Bronchus fibroblast of lung (primary cell): ENCODE measurements around the gene STKLD1. TPM values are rescaled to one million over a fixed set of nuclear protein-coding genes. Genes with fewer than 3 reads are reported as not detected.

Source experiments
- total RNA-seq: library from RNA; depleted of rRNA; stranded (reverse); fragments of >200 nt; gene quantifications from 2 replicates; pipeline ENCODE4 v1.2.3, GENCODE V29; 2015

The STKLD1 gene
- not detected in 2 replicates for total RNA-seq

DNA sequence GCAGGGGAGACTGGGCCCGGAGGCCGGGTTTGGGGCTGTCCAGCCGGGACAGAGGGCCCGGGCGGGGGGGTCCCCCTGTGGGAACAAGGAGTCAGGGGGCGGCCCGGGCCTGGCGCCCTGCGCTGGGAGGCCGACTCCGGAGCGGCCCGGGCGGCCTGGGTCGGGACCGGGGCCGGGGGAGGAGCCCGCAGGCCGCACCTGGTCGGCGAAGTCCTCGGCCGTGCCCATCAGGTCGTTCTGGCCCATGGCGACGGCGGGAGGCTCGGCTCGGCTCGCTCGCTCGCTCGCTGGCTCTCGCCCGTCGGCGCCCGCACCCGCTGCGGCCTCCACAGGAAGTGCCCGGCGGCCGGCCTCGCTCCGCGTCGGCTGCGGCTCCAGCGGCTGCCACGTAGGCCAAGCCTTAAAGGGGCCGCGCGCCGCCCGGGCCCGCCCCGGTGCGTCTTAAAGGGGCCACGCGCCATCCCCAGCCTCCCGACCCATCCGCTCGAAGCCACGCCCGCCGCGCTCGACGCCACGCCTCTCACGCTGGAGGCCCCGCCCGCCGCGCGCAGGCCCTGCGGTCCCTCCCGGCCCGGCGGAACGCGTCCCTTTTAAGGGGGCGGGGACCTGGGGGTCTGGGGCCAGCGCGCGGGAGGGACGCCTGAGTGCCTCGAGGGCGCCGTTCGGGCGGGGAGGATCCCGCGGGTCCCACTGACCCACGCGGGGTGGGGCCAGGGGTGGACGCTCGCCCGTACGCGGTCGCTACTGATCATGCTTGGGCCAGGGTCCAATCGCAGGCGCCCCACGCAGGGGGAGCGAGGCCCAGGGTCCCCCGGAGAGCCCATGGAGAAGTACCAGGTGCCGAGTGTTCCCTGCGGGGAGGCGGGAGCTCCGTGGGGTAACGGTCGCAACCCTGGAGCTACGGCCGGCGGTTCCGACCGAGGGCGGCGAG lies at the start of gene STKLD1, which contains the start of gene SURF4:
Gene STKLD1 (plus strand): TSS at position 643 of the 931 bp plus-strand sequence. CDS start 108 bp downstream, at position 751.
Gene SURF4 (minus strand): TSS at position 337 of the 931 bp plus-strand sequence. CDS start 91 bp downstream, at position 246.

GRCh38 chr9:133335924-133336811 lies 40.0 kb upstream of the STKLD1 start, which contains the start of gene SURF6:
Gene SURF6 (minus strand): TSS chr9:133336188. CDS start chr9:133336132, 56 bp downstream.

GRCh38 chr9:133347985-133348717 lies 28.0 kb upstream of the STKLD1 start, which contains the start of the genes MED22 and RPL7A:
Gene MED22 (minus strand): TSS chr9:133348131. CDS start chr9:133346662, 1,469 bp downstream.
Gene RPL7A (plus strand): TSS chr9:133348218. CDS start chr9:133348244, 26 bp downstream.

DNA sequence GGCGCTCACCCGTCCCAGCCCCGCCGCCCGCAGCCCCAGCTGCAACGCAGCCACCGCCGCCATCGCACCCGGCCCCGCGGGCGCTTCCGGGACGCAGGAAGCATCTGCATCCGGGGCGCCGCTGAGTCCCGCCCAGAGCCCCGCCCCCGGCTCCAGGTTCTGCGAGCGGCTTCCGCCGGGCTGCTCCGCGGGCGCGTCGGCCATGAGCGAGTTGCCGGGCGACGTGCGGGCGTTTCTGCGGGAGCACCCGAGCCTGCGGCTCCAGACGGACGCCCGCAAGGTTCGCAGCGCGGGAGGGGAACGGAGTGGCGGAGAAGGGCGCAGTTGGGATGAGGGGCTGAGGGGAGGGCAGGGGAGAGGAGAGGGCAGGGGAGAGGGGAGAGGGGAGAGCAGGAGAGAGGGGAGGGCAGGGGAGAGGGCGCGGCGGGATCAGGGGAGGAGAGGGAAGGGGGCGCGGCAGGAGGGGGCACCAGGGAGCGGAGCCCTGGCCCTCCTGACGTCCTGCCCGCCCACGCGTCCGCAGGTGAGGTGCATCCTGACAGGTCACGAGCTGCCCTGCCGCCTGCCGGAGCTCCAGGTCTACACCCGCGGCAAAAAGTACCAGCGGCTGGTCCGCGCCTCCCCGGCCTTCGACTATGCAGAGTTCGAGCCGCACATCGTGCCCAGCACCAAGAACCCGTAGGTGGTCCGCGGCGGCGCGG lies 19.6 kb upstream of the STKLD1 start, which contains the start of the genes SURF1 and SURF2:
Gene SURF1 (minus strand): TSS at position 97 of the 701 bp plus-strand sequence. CDS start 34 bp downstream, at position 63.
Gene SURF2 (plus strand): TSS at position 160 of the 701 bp plus-strand sequence. CDS start 43 bp downstream, at position 203.

DNA sequence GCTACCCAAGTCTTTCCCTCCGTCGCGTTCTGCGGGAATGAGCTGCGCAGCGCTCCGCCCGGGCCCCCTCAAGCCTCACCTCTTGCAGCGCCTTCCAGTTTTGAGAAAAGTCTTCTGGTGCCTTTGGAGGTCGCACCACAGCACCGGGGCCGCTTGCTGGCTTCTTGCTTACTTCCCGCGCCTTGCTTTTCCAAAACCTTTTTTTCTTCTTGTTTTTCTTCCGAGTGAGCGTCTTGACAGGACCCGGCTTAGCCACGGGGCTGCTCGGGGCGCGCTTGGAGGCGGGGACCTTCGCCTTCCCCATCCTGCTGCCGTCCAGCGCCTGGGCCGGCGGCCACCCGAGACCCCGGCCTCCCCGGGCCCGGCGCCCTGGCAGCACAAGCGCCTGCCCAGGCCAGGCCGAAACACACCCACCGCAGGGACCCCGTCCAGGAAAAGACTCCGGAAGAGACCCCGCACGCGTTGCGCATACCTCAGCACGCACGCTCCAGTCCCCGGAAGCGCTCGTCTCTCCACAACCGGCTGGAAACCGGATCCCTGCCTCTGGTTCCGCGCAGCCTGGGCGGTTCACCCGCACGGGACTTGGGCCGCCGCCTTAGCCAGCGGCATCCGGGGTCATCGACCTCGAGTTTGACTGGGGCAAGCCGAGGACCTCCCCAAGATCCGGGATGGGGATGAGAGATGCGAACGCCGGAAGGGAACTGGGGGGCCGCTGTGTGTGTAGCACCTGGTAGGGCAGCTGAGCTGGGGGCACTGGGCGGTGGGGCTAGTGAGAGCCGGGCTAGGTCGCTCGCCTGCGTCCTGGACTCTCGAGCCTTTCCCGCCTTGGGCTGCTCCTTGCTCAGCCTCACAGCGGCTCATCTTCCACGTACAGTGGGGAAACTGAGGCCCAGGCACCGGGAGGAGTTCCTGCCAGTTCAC lies 41.6 kb downstream of the STKLD1 start, which contains the start of gene REXO4:
Gene REXO4 (minus strand): TSS at position 470 of the 921 bp plus-strand sequence. CDS start 166 bp downstream, at position 304.

DNA sequence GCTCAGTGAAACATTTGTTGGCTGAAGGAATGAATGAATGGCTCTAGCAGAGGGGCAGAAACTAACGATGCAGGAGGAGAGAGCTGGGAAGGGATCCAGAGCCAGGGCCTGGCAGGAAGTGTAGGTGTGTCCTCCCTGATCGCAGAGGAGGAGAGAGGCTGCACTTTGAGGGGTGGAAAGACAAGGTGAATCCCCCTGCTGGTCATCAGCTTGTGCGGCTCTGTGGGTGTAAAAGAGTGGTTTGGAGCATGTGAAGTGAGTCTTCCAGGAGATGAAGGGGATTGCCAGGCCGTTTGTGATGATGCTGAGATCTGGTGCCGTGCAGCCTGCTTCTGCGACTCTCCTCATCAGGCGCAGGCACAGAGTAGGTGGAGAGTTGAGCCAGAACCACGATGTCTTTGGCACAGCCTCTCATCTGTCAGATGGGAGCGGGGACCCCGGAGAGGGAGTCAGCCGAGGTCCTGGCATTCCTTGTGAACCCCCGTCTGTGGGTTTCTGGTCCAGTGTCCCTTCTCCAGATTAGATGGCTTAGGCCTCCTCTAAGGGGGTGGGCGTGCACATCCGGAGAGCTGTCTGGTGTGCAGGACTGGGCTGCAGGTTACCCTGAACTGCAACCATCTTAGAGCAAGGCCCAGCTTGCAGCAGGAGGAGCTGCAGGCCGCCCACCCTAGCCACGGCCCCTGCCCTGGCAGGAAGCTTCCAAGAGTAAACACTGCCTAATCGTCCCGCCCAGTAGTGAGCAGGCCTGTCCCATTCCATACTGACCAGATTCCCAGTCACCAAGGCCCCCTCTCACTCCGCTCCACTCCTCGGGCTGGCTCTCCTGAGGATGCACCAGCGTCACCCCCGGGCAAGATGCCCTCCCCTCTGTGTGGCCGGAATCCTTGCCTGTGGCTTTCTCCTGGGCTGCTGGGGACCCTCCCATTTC lies 45.7 kb downstream of the STKLD1 start, which contains the start of gene ADAMTS13:
Gene ADAMTS13 (plus strand): TSS at position 753 of the 928 bp plus-strand sequence. CDS start 77 bp downstream, at position 830.

Other genes starting within 250 kb of the STKLD1 start
- 2.4 and 3.2 TPM in 2 replicates for gene GBGT1, start 212.5 kb upstream of the STKLD1 start, total RNA-seq
- gene OBP2B, start 167.1 kb upstream of the STKLD1 start, total RNA-seq, result not detected in 2 replicates
- not detected in 2 replicates for gene ABO, start 101.2 kb upstream of the STKLD1 start, total RNA-seq
- 5.9 and 7.3 TPM in 2 replicates for gene SURF6, start 40.2 kb upstream of the STKLD1 start, total RNA-seq
- 17.7 and 18.6 TPM in 2 replicates for gene MED22, start 28.2 kb upstream of the STKLD1 start, total RNA-seq
- 2,817 and 2,965 TPM in 2 replicates for gene RPL7A, start 28.1 kb upstream of the STKLD1 start, total RNA-seq
- gene SURF1, start 19.9 kb upstream of the STKLD1 start, total RNA-seq, result 38.3 and 43.6 TPM in 2 replicates
- 21.5 and 46.7 TPM in 2 replicates for gene SURF2, start 19.8 kb upstream of the STKLD1 start, total RNA-seq
- gene SURF4, start 306 bp upstream of the STKLD1 start, total RNA-seq, result 326 and 332 TPM in 2 replicates
- 14.8 and 16.2 TPM in 2 replicates for gene REXO4, start 41.6 kb downstream of the STKLD1 start, total RNA-seq
- 0.89 and 1.2 TPM in 2 replicates for gene ADAMTS13, start 46.0 kb downstream of the STKLD1 start, total RNA-seq
- 3.4 and 3.5 TPM in 2 replicates for gene CACFD1, start 83.6 kb downstream of the STKLD1 start, total RNA-seq
- 20.0 and 21.0 TPM in 2 replicates for gene SLC2A6, start 102.7 kb downstream of the STKLD1 start, total RNA-seq
- gene MYMK, start 148.6 kb downstream of the STKLD1 start, total RNA-seq, result not detected in 2 replicates
- not detected in 2 replicates for gene ADAMTSL2, start 158.3 kb downstream of the STKLD1 start, total RNA-seq
- gene FAM163B, start 233.0 kb downstream of the STKLD1 start, total RNA-seq, result not detected in 2 replicates